GM18868 (cell line): ENCODE results near the gene ZFR.

Experiments used
- ATAC-seq: cut with Tn5 transposase; IDR thresholded peaks from one replicate; pipeline ENCODE4 v1.9.1; 2021; ENCODE audit warnings: mild to moderate bottlenecking, moderate library complexity; ENCODE audit not compliant: unreplicated experiment

ZFR gene

GRCh38 chr5:32363030-32363429 is 81.5 kb downstream of the ZFR start:
- no peak for ATAC-seq

- no peak for ATAC-seq
These were observed 82.0 kb downstream of the ZFR start for GRCh38 chr5:32362527-32362926.

- no peak for ATAC-seq
These were observed 83.6 kb downstream of the ZFR start for GRCh38 chr5:32360906-32361305.

- no peak for ATAC-seq
These were observed 85.9 kb downstream of the ZFR start for GRCh38 chr5:32358611-32359010.

- ATAC-seq = no peak
These were observed 86.9 kb downstream of the ZFR start for GRCh38 chr5:32357658-32358057.

GRCh38 chr5:32355686-32356085 is 88.9 kb downstream of the ZFR start:
- ATAC-seq = no peak

- ATAC-seq = no peak
These were observed 91.1 kb downstream of the ZFR start for GRCh38 chr5:32353420-32353819.

GRCh38 chr5:32352685-32353084 is 91.9 kb downstream of the ZFR start:
- no peak for ATAC-seq

- no peak for ATAC-seq
These were observed 97.7 kb downstream of the ZFR start for GRCh38 chr5:32346869-32347268.

GRCh38 chr5:32343058-32343672 is 101.4 kb downstream of the ZFR start:
- ATAC-seq = no peak

GRCh38 chr5:32342656-32343055 is 101.9 kb downstream of the ZFR start:
- no peak for ATAC-seq

- ATAC-seq = no peak
These were observed 104.7 kb downstream of the ZFR start for GRCh38 chr5:32339878-32340277.

- no peak for ATAC-seq
These were observed 105.3 kb downstream of the ZFR start for GRCh38 chr5:32339198-32339597.

- no peak for ATAC-seq
These were observed 111.6 kb downstream of the ZFR start for GRCh38 chr5:32332966-32333365.

- no peak for ATAC-seq
These were observed 112.2 kb downstream of the ZFR start for GRCh38 chr5:32332361-32332760.

GRCh38 chr5:32331935-32332274 is 112.6 kb downstream of the ZFR start:
- ATAC-seq = no peak

- no peak for ATAC-seq
These were observed 113.2 kb downstream of the ZFR start for GRCh38 chr5:32331217-32331934.

GRCh38 chr5:32330126-32330971 is 114.2 kb downstream of the ZFR start:
- ATAC-seq = no peak

- peak; percentile 88 for ATAC-seq
These were observed 115.1 kb downstream of the ZFR start for GRCh38 chr5:32329395-32329834.

- no peak for ATAC-seq
These were observed 118.2 kb downstream of the ZFR start for GRCh38 chr5:32326216-32326772.

- no peak for ATAC-seq
These were observed 118.9 kb downstream of the ZFR start for GRCh38 chr5:32325616-32326015.

- ATAC-seq = peak; percentile 69
These were observed 119.5 kb downstream of the ZFR start for GRCh38 chr5:32325062-32325461.
